ENCODE data around the gene SETX. TPM values are rescaled to one million over a fixed set of nuclear protein-coding genes. Genes with fewer than 3 reads are reported as not detected.

Gene SETX
- total RNA-seq, 1 donor from 2014 or later, result 53.4 TPM

DNA sequence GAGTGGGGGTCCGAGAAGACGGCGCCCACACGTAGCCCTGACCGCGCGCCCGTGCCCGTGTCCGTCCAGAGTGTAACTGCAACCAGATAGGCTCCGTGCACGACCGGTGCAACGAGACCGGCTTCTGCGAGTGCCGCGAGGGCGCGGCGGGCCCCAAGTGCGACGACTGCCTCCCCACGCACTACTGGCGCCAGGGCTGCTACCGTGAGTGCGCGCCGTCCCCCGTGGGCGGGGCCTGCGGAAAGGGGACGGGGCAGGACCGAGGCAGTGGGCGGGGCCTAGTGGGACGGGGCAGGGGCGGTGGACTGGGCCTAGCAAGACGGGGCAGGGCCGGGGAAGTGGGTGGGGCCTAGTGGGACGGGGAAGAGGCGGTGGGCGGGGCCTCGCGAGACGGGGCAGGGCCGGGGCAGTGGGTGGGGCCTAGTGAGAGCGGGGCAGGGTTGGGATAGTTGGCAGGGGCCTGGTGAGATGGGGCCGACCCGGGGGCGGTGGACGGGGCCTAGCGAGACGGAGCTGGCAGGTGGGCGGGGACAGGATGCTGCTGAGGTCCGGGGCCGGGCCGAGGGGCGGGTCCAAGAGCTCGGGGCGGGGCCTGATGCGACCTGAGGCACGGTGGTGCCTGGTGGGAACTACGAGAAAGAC, 113.8 kb downstream of the SETX start:
- DNase-seq (ENCODE audit: low spot score), result peak; percentile 99

DNA sequence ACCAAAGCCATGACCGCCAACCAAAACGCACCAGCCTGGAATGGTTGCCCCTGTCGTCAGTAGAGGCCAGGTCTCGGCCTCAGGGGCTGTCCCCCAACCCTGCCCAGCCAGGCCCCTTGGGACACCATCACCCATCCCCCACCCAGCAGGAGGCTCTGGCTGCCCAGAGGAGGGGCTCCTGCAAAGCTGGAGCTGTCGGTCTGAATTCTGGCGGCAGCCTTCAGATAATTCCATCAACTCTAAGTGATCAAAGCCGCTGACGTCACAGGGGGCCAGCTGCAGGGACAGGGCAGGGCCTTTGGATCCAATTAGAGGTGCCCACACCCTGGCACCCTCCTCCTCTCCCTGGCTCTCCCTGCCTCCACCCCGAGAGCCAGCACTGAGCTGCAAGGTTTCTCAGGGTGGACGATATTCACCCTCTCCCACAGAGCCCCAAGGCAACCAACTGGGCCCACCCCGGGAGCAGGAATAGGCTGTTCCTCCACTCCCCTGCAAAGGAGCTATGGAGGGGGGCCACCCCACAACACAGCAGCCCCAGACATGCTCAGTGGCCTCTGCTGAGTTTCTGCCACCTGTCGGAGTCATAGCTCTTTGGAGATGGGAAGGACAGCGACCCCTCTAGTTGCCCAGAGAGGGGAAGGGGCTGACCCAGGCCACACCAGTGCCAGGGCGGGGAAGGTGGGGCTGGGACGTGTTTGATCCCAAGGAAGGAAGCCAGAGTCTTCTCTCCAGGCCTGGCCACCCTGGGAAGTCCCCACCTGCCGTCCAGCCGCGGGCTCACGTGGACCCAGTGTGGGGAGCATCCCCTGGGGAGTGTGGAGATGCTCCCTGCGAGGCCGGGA, 114.6 kb downstream of the SETX start:
- no peak for DNase-seq (ENCODE audit: low spot score)

DNA sequence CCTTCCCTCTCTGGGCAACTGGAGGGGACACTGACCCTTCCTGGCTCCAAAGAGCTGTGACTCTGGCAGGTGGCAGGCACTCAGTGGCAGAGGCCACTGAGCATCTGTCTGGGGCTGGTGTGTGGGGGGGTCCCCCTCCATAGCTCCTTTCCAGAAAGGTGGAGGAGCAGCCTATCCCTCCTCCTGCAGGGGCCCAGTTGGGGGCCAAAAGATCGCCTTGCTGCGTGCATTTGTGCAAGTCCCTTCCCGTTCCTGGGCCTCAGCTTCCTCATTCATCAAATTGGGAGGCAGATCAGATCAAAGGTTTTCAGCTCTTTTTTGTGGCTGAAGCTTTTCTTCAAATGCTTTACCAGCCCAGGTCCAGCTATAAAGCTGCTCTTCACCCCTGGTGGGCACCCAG, 115.3 kb downstream of the SETX start:
- DNase-seq (ENCODE audit: low spot score), result no peak

GRCh38 chr9:132238992-132239391, 115.8 kb downstream of the SETX start:
- no peak for DNase-seq (ENCODE audit: low spot score)

DNA sequence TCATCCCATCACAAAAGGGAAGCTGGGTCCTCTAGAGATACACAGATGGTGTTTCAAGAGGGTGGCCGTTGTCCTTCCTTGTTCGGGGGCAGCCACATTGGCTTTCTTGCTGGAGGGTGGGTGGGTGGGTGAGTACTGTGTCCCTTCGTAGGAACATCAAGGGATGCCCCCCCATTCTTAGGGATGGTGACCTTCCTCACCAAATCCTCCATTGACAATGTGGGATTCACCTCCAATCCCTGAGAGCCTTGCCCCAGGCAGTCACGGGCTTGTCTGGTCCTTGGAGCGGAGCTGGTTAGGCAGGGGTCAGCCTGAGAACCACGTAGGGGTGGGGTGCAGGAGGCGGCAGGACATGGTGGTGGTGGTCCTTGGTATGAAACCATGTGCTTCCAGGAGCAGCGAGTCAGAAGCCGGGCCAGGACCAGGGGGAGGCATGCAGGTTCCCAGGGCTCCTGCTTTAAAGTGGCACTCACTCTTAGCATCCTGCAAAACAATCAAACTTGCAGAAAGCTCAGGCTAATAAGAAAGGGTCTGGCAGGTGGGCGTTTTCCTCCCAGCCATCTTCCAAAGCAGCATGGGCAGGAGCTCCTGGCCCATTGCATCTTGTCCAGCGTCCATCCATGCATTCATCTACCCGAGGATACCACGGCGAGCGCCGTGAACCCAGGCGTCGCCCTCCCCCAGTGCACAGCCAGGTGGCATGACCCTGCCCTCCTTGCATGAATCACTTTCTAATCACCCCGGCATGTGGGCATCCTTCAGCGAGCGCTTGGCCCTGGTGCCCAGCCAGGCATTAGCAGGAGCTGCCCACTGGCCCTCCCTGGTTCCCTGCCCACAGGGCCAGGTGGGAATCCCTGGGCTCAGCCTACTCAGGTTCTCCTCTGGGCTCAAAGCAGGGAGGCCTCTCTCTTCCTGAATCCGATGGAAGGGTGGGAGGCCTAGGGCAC, 116.5 kb downstream of the SETX start:
- DNase-seq (ENCODE audit: low spot score), result no peak

DNA sequence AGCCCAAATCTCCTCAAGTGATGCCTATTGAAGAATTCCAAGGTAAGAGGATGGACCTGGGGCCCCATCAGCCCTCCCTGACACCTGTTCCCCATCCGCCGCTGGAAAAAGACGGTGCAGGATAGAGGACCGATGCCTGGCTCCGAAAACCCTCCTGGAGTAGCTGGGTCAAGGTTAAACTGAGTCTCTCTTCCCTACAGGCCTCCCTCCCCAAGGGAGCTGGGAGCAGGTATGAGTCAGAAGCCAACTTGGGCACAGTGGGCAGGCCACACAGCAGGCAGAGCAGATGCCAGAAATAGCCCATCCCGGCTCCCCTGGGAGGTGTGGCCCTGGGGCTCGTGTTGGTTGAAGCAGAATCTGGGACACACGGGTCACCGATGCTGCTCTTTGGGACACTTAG, 117.3 kb downstream of the SETX start:
- DNase-seq (ENCODE audit: low spot score), result no peak

GRCh38 chr9:132236662-132237311, 118.0 kb downstream of the SETX start:
- DNase-seq (ENCODE audit: low spot score), result no peak

DNA sequence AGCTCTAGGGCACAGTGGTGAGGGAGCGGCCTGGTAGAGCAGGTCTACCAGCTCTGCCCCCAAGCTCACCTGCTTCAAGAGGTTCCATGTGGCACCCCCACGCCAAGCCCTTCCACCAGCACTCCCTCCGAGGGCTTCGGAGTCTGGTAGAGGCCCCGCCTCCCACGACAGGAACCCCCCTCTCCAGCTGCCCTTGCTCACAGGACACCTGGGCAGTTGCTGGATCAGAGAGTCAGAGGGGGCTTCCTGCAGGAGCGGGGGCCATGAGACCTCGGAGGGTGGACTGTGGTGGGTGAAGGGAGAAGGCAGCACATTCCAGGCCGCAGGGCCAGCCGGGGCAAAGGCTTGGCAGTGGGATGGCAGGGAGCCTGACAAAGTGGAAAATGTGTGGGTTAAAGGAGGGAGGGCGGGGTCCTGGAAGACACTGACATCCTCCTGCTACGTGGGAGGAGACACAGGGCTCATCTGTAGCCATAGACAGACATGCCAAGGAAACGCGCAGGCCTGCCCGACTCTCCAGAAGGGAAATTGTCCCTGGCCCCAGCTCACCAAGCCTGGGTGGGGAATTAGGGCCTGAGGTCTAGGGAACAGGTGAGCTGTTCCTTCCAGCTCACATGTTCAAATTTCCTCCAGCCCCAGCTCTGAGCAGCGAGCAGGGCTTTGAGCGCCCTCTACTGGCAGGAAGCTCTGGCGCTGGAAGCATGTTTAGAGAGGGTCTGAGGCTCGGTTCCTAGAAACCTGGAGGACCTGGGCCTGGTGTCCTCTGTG, 118.7 kb downstream of the SETX start:
- DNase-seq (ENCODE audit: low spot score), result no peak

- DNase-seq (ENCODE audit: low spot score), result no peak
These were observed 119.7 kb downstream of the SETX start for GRCh38 chr9:132235125-132235524.

DNA sequence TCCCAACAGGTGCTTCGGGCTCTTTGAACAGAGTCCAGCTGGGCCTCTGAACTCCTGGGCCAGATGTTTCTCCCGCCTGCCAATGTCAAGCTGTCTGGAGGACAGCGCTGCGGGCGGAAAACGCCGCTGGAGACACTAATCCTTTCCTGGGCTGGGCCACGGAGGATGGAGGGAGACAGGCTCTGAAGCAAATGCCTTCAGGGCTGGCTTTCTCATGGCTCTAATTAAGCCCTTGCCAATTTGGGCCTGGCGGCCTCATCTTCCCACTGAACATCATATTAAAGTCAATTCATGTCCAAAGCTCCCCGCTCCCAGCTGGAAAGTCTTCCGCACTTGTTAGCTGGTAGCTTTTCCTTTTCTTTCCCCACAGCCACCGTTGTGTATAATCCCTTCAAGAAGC, 120.3 kb downstream of the SETX start:
- DNase-seq (ENCODE audit: low spot score), result no peak

DNA sequence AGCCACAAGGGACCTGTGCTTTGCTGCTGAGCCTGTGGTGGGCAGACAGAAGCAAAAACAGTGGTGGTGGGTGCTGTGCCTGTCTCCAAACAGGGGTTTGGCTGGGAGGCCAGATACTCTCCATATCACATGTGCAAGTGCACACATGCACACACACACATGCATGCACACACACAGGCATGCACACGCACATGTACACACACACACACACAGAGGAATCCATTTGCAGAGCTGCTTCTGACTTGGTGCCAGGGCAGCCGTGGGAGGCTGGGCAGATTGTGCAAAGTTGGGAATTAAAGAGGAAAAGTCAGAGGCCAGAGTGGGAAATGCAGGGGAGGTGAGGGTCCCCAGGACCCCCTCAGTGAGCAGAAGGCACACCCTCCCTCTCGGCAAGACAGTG, 121.6 kb downstream of the SETX start:
- DNase-seq (ENCODE audit: low spot score), result no peak

- no peak for DNase-seq (ENCODE audit: low spot score)
These were observed 122.3 kb downstream of the SETX start for GRCh38 chr9:132232522-132232921.

DNA sequence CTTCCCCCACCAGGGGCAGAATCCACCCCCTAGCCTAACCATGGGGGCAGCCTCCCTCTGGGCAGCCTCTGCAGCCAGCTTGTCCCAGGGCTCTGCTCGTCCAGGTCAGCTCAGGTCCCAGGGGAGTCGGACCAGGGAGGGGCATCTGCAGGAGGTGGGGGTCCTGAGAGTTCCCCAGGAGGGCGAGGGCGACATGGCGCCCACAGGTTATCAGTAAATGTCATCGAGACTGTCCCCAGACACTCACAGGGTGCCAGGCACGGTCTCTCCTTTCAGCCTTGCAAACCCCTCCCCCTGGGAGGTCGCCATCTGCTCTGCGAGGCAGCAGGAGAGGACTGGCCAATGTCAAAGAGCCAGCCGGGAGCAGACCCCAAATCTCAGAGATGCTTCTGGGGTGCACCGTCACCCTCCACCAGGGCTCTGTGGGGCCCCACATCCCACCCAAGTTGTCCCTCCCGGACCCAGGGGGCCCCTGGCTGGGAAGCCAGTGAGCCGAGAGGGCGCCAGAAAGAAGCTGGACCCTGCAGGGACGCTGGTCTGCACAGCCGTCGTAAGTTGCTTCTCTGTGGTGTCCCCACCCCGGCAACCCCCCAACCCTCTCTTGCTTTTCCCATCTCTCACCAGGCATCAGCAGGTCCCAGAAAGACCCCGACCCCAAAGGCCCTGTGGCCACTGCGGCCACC, 123.6 kb downstream of the SETX start:
- no peak for DNase-seq (ENCODE audit: low spot score)

DNA sequence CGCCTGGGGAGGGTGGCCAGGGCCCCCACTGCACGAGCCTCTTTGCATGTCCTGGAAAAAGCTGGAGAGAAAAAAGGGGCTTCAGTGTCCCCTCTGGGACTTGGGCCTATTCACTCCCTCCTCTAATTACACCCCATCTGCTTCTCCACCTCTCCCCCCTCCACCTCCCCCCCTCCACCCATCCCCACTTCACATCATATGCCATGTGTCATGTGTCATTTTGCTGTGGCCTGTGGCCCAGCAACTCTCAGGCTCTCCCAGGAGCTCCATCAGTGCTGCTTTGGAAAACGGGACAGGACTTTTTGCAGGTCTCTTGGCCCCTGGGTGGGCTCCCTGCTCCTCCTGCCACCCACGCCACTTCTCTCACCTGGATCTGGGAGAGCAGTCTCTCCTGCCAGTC, 124.2 kb downstream of the SETX start:
- no peak for DNase-seq (ENCODE audit: low spot score)

DNA sequence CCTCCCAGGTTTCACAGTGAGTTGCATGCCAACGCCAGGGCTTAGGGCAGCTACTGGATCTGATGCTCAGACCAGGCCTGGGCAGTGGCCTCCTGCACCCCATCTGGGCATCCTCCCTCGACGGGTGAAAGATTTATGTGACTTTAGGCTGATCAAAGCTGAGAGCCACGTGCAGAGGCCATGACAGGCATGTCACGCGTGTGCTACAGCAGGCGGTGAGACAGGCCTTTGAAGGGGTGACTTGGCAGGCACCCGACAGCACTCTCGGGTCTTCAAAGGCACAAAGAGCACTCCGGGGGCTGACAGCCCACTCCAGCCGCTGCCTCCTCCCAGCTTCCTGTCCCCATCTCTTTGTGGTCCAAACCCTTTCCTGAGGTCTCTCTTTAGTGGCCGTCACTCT, 126.7 kb downstream of the SETX start:
- DNase-seq (ENCODE audit: low spot score), result no peak

GRCh38 chr9:132226571-132227430, 128.0 kb downstream of the SETX start:
- DNase-seq (ENCODE audit: low spot score), result no peak

- DNase-seq (ENCODE audit: low spot score), result no peak
These were observed 130.1 kb downstream of the SETX start for GRCh38 chr9:132224645-132225044.

DNA sequence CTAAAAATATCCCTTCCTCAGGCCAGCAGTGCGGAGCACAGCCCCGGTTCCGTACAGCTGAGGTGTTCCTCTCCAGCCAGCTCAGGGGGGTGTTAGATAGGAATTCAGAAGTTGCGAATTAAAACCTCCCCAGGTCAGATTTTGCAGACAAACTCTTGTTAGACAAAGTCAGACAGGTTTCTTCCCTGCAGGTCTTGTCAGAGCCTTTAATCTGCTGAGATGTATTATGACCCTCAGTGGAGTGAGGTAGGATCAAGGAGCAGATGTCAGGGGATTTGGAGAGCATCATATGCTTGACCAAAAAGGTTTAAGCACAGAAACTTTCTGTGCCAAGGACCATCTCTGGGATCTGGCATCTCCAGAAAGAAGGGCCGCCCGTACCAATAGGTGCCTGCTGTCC, 132.8 kb downstream of the SETX start:
- DNase-seq (ENCODE audit: low spot score), result no peak

DNA sequence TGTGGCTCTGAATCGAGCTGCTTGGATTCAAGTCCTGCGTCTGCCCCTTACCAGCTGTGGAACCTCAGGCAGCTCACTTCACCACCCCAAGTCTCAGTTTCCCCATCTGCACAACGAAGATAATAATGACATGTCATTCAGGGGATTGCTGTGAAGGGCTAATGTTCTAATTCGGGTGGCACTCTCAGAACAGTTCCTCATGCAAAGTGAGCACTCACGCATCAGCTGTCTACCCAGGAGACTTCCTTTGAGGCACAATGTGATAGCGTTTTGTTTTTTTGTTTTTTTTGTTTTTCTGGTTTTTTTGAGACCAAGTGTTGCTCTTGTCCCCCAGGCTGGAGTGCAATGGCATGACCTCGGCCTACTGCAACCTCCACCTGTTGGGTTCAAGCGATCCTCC, 136.6 kb downstream of the SETX start:
- DNase-seq (ENCODE audit: low spot score), result no peak

Measured in mesenteric fat pad (tissue), 1 donor.